GM20431 (cell line): ENCODE data around the gene TICAM1.

ENCODE experiments used
- in situ Hi-C: fragments of 300-500 bp; cut with MseI, MboI; formaldehyde crosslinking; loops from one replicate; pipeline ENCODE4 v1.15.0; 2020; ENCODE audit warnings: low sequenced_read_pairs; ENCODE audit not compliant: unreplicated experiment

TICAM1 gene

DNA sequence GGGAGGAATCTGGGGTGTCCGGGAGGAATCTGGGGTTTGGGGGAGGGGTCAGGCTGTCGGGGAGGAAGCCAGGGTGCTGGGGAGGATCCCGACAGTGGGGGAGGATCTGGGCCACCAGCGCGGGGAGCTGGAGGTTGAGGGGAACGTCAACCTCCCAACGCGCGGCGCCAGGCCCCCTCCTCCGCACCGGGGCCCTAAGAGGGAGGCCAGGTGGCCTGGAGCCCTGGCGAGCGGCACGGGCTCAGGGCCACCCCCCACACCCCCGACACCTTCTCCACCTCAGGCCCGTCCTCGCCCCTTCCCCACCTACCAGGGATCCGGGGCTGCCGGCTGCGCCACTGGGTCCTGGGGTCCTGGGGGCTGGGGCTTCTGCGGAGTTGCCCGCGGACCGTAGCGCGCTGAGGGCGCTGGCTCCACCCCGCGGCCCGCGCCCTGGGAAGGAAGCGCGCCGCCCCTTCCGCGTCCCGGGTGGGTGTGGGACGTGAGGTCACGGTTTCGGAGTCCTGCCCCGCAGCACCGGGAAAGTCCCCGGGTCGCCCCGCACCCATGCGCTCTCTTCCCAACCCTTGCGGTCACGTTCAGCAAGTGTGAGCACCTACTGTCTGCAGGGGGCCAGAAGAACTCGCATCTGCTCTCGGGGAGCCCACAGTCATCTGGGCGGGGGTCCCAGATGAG lies at the start of gene TICAM1:
TSS of gene TICAM1 (minus strand) at position 409 of the 675 bp plus-strand sequence. CDS start 13,335 bp downstream, outside the sequence.
- in situ Hi-C loops: no loop called here

DNA sequence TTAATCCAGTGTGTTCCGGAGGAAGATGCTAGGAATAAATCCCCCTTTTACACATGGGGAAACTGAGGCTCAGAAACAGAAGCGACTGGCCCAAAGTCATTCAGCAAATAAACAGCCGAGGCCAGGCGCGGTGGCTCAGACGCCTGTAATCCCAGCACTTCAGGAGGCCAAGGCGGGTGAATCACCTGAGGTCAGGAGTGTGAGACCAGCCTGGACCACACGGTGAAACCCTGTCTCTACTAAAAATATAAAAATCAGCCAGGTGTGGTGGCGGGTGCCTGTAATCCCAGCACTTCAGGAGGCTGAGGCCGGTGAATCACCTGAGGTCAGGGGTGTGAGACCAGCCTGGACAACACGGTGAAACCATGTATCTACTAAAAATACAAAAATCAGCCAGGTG lies 47.5 kb upstream of the TICAM1 start:
- in situ Hi-C loops: loop anchor here (10.0 kb wide), 1 partner anchor 156 kb away; no protein-coding TSS in a partner anchor

- in situ Hi-C loops: loop anchor here (10.0 kb wide), 1 partner anchor 156 kb away; no protein-coding TSS in a partner anchor
Observed at GRCh38 chr19:4878491-4878968, 47.0 kb upstream of the TICAM1 start.

GRCh38 chr19:4877753-4878490 lies 46.4 kb upstream of the TICAM1 start:
- in situ Hi-C loops: loop anchor here (10.0 kb wide), 1 partner anchor 157 kb away; no protein-coding TSS in a partner anchor

DNA sequence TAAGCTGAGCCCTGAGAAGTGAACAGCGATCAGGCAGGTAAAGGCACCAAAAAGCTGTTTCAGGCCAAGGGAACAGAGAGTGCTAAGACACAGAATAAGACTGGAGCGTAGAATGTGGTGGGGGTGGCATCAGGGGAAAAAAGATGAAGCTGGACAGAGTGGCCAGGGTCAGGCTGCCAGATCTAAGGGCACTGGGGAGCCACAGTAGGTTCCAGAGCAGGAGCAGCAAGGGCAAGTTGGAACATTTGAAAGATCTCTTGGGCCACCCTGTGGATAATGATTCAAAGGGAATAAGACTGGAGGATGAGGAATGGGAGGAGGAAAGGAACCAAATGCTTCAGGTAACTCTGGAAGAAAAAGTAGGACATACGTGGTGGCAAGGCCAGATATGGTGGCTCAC lies 42.4 kb upstream of the TICAM1 start:
- in situ Hi-C loops: loop anchor here (10.0 kb wide), 1 partner anchor 161 kb away; no protein-coding TSS in a partner anchor

GRCh38 chr19:4871711-4872110 lies 40.2 kb upstream of the TICAM1 start:
- in situ Hi-C loops: loop anchor here (10.0 kb wide), 1 partner anchor 163 kb away; no protein-coding TSS in a partner anchor

DNA sequence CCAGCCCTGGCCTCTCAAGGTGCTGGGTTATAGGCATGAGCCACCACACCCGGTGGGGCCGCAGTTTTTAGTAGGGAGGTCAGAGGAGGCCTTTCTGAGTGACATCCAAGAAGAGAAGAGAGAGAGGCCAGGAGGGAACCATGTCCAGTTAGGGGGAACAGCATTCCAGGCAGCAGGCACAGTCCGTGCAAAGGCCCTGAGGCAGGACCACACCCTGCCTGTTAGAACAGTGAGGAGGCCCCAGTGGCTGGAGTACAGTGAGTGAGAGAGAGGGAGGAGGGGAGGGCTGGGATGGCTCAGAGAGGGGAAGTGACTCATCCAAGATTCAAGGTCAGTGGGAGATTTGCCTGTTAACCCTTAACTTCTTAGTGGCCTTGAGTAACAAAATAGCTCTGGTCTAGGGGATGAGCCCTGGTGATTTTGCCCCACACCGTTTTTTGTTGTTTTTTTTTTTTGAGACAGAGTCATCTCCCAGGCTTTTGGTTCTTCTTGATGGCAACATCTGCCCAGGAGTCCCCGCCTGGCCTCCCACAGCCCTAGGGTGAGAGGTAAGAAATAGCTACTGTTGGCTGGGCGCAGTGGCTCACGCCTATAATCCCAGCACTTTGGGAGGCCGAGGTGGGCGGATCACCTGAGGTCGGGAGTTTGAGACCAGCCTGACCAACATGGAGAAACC lies 38.7 kb upstream of the TICAM1 start:
- in situ Hi-C loops: loop anchor here (10.0 kb wide), 1 partner anchor 165 kb away; no protein-coding TSS in a partner anchor

GRCh38 chr19:4868286-4868834 lies 36.8 kb upstream of the TICAM1 start:
- in situ Hi-C loops: no loop called here

GRCh38 chr19:4867534-4868285 lies 36.2 kb upstream of the TICAM1 start, which contains the start of gene PLIN3:
PLIN3 (minus strand) TSS chr19:4867667; CDS start chr19:4861394, 6,273 bp downstream.
- in situ Hi-C loops: no loop called here

- in situ Hi-C loops: no loop called here
Observed at GRCh38 chr19:4866595-4867424, 35.3 kb upstream of the TICAM1 start.

DNA sequence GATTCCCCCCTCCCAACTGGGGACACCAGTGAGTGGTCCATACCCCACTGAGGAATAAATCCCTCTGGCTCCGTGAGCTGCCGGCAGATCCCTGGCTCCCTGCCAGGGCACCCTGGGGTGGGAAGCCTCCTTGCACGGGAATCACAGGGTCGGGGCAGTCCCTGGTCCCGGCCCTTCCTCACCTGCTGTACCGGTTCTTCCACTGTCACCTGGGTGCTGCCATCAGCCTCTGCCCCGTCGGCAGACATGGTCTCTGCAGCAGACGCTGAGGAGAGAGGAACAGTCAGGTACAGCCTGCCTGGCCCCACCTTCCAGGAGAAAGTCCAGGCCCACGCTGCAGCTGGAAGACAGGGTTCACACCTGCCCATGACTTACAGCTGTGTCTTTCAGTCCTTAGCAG lies 29.6 kb upstream of the TICAM1 start:
- in situ Hi-C loops: no loop called here

DNA sequence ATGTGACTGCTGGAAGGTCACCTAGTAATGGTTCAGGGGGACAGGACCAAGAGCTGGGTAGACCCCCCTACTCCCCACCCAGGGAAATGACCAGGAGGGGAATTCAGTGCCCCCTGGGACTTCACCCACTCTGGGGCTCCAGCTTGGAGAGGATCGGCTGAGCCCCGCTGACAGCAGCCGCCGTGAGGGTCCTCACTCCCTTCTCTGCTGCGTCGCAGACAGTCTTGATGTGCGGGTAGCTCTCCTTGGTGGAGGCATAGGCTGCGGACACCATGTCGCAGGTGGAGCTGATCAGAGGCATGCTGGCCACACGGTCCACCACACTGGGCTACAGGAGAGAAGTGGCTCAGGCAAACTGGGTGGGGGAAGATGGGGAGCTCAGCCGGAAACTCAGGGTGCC lies 28.2 kb upstream of the TICAM1 start:
- in situ Hi-C loops: loop anchor here (10.0 kb wide), 1 partner anchor 55 kb away; no protein-coding TSS in a partner anchor

- in situ Hi-C loops: loop anchor here (10.0 kb wide), 1 partner anchor 52 kb away; no protein-coding TSS in a partner anchor
Observed at GRCh38 chr19:4856468-4856867, 25.0 kb upstream of the TICAM1 start.

- in situ Hi-C loops: loop anchor here (10.0 kb wide), 1 partner anchor 49 kb away; no protein-coding TSS in a partner anchor
Observed at GRCh38 chr19:4853506-4853905, 22.0 kb upstream of the TICAM1 start.

- in situ Hi-C loops: loop anchor here (10.0 kb wide), 1 partner anchor 48 kb away; no protein-coding TSS in a partner anchor
Observed at GRCh38 chr19:4852484-4852883, 21.0 kb upstream of the TICAM1 start.

- in situ Hi-C loops: loop anchor here (10.0 kb wide), 1 partner anchor 47 kb away; no protein-coding TSS in a partner anchor
Observed at GRCh38 chr19:4851551-4852290, 20.2 kb upstream of the TICAM1 start.

GRCh38 chr19:4849019-4849418 lies 17.5 kb upstream of the TICAM1 start:
- in situ Hi-C loops: no loop called here
